ENCODE results near the gene PGP.

Gene PGP

GRCh38 chr16:2232094-2232990 lies 17.7 kb upstream of the PGP start:
- Mint-ChIP-seq H3K27ac (no peak overlapping the region), H3K9me3 (no peaks in the 10 kb centered on the region), H3K4me1 (ENCODE audit: low read depth) (no peaks in the 10 kb centered on the region), H3K27me3 (ENCODE audit: low read depth) (no peaks in the 10 kb centered on the region), H3K36me3 (ENCODE audit: low read depth) (peaks cover 7% of the 10 kb centered on the region), H3K4me3 (no peak overlapping the region)

- H3K27me3 Mint-ChIP-seq (ENCODE audit: low read depth): no peaks in the 10 kb centered on the region
- peaks cover under 1% of the 10 kb centered on the region for H3K4me1 Mint-ChIP-seq (ENCODE audit: low read depth)
- H3K4me3 Mint-ChIP-seq: no peak overlapping the region
- H3K9me3 Mint-ChIP-seq: no peaks in the 10 kb centered on the region
- no peak overlapping the region for H3K27ac Mint-ChIP-seq
- H3K36me3 Mint-ChIP-seq (ENCODE audit: low read depth): peaks cover 7% of the 10 kb centered on the region
Measured at GRCh38 chr16:2231016-2231931, 16.6 kb upstream of the PGP start.

GRCh38 chr16:2230376-2230775 lies 15.7 kb upstream of the PGP start:
- Mint-ChIP-seq H3K4me3 (no peak overlapping the region), H3K27me3 (ENCODE audit: low read depth) (no peaks in the 10 kb centered on the region), H3K9me3 (no peaks in the 10 kb centered on the region), H3K4me1 (ENCODE audit: low read depth) (peaks cover 5% of the 10 kb centered on the region), H3K36me3 (ENCODE audit: low read depth) (peaks cover 6% of the 10 kb centered on the region), H3K27ac (no peak overlapping the region)

- Mint-ChIP-seq H3K4me1 (ENCODE audit: low read depth) (peaks cover 5% of the 10 kb centered on the region), H3K27ac (no peak overlapping the region), H3K27me3 (ENCODE audit: low read depth) (no peaks in the 10 kb centered on the region), H3K9me3 (no peaks in the 10 kb centered on the region), H3K36me3 (ENCODE audit: low read depth) (peaks cover 4% of the 10 kb centered on the region), H3K4me3 (no peak overlapping the region)
Measured at GRCh38 chr16:2229632-2230250, 15.1 kb upstream of the PGP start.

GRCh38 chr16:2229091-2229490 lies 14.5 kb upstream of the PGP start:
- Mint-ChIP-seq H3K27ac (no peak overlapping the region), H3K36me3 (ENCODE audit: low read depth) (peaks cover 4% of the 10 kb centered on the region), H3K4me1 (ENCODE audit: low read depth) (peaks cover 9% of the 10 kb centered on the region), H3K9me3 (no peaks in the 10 kb centered on the region), H3K4me3 (no peak overlapping the region), H3K27me3 (ENCODE audit: low read depth) (no peaks in the 10 kb centered on the region)

- Mint-ChIP-seq H3K9me3 (no peaks in the 10 kb centered on the region), H3K4me3 (no peak overlapping the region), H3K27ac (no peak overlapping the region), H3K27me3 (ENCODE audit: low read depth) (no peaks in the 10 kb centered on the region), H3K4me1 (ENCODE audit: low read depth) (peaks cover 9% of the 10 kb centered on the region), H3K36me3 (ENCODE audit: low read depth) (peaks cover 4% of the 10 kb centered on the region)
Measured at GRCh38 chr16:2228161-2228824, 13.7 kb upstream of the PGP start.

- peaks cover 9% of the 10 kb centered on the region for H3K4me1 Mint-ChIP-seq (ENCODE audit: low read depth)
- peak overlapping the region; percentile 55 for H3K27ac Mint-ChIP-seq
- no peaks in the 10 kb centered on the region for H3K9me3 Mint-ChIP-seq
- H3K27me3 Mint-ChIP-seq (ENCODE audit: low read depth): no peaks in the 10 kb centered on the region
- H3K36me3 Mint-ChIP-seq (ENCODE audit: low read depth): peaks cover 4% of the 10 kb centered on the region
- H3K4me3 Mint-ChIP-seq: no peak overlapping the region
Measured at GRCh38 chr16:2226918-2227317, 12.3 kb upstream of the PGP start.

- Mint-ChIP-seq H3K4me1 (ENCODE audit: low read depth) (peaks cover 9% of the 10 kb centered on the region), H3K27ac (no peak overlapping the region), H3K27me3 (ENCODE audit: low read depth) (no peaks in the 10 kb centered on the region), H3K9me3 (no peaks in the 10 kb centered on the region), H3K4me3 (peak overlapping the region; percentile 14), H3K36me3 (ENCODE audit: low read depth) (peaks cover 4% of the 10 kb centered on the region)
Measured at GRCh38 chr16:2226245-2226793, 11.7 kb upstream of the PGP start.

- H3K4me3 Mint-ChIP-seq: peak overlapping the region; percentile 84
- H3K27ac Mint-ChIP-seq: peak overlapping the region; percentile 72
- peaks cover 9% of the 10 kb centered on the region for H3K4me1 Mint-ChIP-seq (ENCODE audit: low read depth)
- H3K36me3 Mint-ChIP-seq (ENCODE audit: low read depth): no peaks in the 10 kb centered on the region
- H3K9me3 Mint-ChIP-seq: no peaks in the 10 kb centered on the region
- H3K27me3 Mint-ChIP-seq (ENCODE audit: low read depth): no peaks in the 10 kb centered on the region
Measured at GRCh38 chr16:2223942-2224486, 9.4 kb upstream of the PGP start.

GRCh38 chr16:2223221-2223941 lies 8.7 kb upstream of the PGP start, which contains the start of gene E4F1:
Gene E4F1, plus strand, starts transcription at chr16:2223591. Its CDS starts 23 bp downstream, at chr16:2223614.
- Mint-ChIP-seq H3K36me3 (ENCODE audit: low read depth) (no peaks in the 10 kb centered on the region), H3K4me1 (ENCODE audit: low read depth) (peaks cover 9% of the 10 kb centered on the region), H3K4me3 (peak within 1 kb of the TSS; percentile 84), H3K27ac (peak within 1 kb of the TSS; percentile 83), H3K9me3 (no peaks in the 10 kb centered on the region), H3K27me3 (ENCODE audit: low read depth) (no peaks in the 10 kb centered on the region)

GRCh38 chr16:2216330-2216729 lies 1.7 kb upstream of the PGP start:
- Mint-ChIP-seq H3K27me3 (ENCODE audit: low read depth) (no peaks in the 10 kb centered on the region), H3K4me3 (peak overlapping the region; percentile 85), H3K36me3 (ENCODE audit: low read depth) (no peaks in the 10 kb centered on the region), H3K9me3 (no peaks in the 10 kb centered on the region), H3K4me1 (ENCODE audit: low read depth) (peaks cover 16% of the 10 kb centered on the region), H3K27ac (no peak overlapping the region)

- Mint-ChIP-seq H3K27ac (peak overlapping the region; percentile 27), H3K4me1 (ENCODE audit: low read depth) (peaks cover 16% of the 10 kb centered on the region), H3K27me3 (ENCODE audit: low read depth) (no peaks in the 10 kb centered on the region), H3K4me3 (peak overlapping the region; percentile 78), H3K36me3 (ENCODE audit: low read depth) (no peaks in the 10 kb centered on the region), H3K9me3 (no peaks in the 10 kb centered on the region)
Measured at GRCh38 chr16:2213817-2214718, 572 bp downstream of the PGP start.
